ENCODE data around the gene ZNF688. TPM values are rescaled to one million over a fixed set of nuclear protein-coding genes. Genes with fewer than 3 reads are reported as not detected.
"Not testable (repeated sequence)": the region's sequence is repeated elsewhere in the genome, so short reads cannot be mapped to it uniquely, and the experiment has no call there.

ZNF688 gene
- total and polyA plus RNA-seq, 12 donors, result 6.3 to 23.8 (median 12.4) TPM

DNA sequence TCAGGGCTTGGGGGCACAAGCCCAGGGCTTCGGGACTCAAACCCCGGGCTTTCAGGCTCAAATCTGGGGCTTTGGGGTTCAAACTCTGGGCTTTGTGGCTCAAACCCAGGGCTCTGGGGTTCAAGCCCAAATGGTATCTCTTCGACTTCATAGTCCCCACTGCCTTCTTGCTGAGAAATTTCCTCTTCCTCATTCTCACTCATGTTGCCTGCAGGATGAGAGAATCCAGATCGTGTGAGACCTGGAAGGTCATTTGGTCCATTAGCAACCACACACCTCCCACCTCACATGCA is 45.7 kb downstream of the ZNF688 start:
- Histone ChIP-seq H3K4me1 (peaks cover 8 to 48% (median 38%) of the 10 kb centered on the region in 9 donors), H3K4me3 (peak overlapping the region; percentile 19 to 87 (median 71)), H3K9me3 (no peaks in the 10 kb centered on the region), H3K36me3 (peaks cover 0 to 22% (median 0%) of the 10 kb centered on the region in 9 donors), H3K27ac (peak overlapping the region; percentile 94 to 100 (median 99)), H3K27me3 (no peaks in the 10 kb centered on the region)
- no peak for ATAC-seq
- intact Hi-C loops (cut with DNase I), result loop anchor here in 7 of 10 donors (2.0 to 10.0 kb wide), 10 partner anchors 33 to 129 kb away; partner anchors contain the start of genes SEPHS2 (in 5 of the 7), ZNF688 (in 4 of the 7), DCTPP1 (in 1 of the 7) and FBRS (in 1 of the 7)
- no peak for DNase-seq
- 51 to 60% methylated on average over 4 of the region's 4 CpGs for WGBS, 2 donors
- TF ChIP-seq, protein P1, sequence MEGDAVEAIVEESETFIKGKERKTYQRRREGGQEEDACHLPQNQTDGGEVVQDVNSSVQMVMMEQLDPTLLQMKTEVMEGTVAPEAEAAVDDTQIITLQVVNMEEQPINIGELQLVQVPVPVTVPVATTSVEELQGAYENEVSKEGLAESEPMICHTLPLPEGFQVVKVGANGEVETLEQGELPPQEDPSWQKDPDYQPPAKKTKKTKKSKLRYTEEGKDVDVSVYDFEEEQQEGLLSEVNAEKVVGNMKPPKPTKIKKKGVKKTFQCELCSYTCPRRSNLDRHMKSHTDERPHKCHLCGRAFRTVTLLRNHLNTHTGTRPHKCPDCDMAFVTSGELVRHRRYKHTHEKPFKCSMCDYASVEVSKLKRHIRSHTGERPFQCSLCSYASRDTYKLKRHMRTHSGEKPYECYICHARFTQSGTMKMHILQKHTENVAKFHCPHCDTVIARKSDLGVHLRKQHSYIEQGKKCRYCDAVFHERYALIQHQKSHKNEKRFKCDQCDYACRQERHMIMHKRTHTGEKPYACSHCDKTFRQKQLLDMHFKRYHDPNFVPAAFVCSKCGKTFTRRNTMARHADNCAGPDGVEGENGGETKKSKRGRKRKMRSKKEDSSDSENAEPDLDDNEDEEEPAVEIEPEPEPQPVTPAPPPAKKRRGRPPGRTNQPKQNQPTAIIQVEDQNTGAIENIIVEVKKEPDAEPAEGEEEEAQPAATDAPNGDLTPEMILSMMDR (IDR thresholded peaks at IDR 0.05), result no peak

DNA sequence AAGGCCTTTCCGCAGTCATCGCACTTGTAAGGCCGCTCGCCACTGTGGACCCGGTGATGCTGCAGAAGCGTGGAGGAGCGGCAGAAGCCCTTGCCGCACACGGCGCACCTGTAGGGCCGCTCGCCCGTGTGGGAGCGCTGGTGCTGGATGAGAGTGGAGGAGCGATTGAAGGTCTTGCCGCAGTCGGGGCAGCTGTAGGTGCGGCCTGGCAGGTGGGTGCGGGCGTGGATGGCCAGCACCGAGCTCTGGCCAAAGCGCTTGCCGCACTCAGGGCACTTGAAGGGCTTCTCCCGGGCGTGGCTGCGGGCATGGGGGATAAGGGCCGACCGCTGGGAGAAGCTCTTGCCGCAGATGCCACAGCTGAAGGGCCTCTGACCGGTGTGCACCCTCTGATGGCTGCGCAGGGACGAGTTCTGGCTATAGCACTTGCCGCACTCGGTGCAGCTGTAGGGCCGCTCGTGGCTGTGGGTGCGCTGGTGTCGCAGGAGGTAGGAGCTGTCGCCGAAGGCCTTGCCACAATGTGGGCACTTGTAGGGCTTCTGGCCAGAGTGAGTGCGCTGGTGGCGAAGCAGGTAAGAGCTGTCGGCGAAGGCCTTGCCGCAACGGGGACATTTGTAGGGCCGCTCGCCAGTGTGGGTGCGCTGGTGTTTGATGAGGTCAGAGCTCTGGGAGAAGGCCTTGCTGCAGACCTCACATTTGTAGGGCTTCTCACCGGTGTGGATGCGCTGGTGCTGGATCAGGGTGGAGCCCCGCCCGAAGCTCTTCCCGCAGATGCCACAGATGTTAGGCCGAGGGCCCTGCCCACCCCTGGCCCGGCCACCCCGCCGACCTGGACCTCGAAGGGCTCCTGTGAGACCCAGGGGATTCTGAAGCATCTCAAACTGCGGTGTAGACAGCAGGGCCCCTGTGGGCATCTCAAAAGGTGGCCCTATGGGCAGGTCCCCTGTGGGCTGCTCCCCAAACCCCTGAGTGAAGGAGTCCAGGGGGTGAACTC is 46.6 kb downstream of the ZNF688 start:
- ATAC-seq (no peak), DNase-seq (no peak)
- intact Hi-C loops (cut with DNase I), result loop anchor here in 7 of 10 donors (5.0 to 10.0 kb wide), 7 partner anchors 47 to 130 kb away; partner anchors contain the start of genes SEPHS2 (in 4 of the 7), ZNF688 (in 4 of the 7), DCTPP1 (in 1 of the 7) and FBRS (in 1 of the 7)
- Histone ChIP-seq H3K27ac (peak overlapping the region in 4 of 10 donors; percentile 21 to 100 (median 70)), H3K4me3 (peak overlapping the region in 1 of 10 donors; percentile 63), H3K9me3 (no peaks in the 10 kb centered on the region), H3K36me3 (peaks cover 0 to 23% (median 0%) of the 10 kb centered on the region in 9 donors), H3K27me3 (no peaks in the 10 kb centered on the region), H3K4me1 (peaks cover 8 to 48% (median 38%) of the 10 kb centered on the region in 9 donors)
- WGBS, 2 donors, result 94 to 95% methylated on average over 60 of the region's 60 CpGs
- TF ChIP-seq, protein P1 (IDR thresholded peaks at IDR 0.05), result no peak

DNA sequence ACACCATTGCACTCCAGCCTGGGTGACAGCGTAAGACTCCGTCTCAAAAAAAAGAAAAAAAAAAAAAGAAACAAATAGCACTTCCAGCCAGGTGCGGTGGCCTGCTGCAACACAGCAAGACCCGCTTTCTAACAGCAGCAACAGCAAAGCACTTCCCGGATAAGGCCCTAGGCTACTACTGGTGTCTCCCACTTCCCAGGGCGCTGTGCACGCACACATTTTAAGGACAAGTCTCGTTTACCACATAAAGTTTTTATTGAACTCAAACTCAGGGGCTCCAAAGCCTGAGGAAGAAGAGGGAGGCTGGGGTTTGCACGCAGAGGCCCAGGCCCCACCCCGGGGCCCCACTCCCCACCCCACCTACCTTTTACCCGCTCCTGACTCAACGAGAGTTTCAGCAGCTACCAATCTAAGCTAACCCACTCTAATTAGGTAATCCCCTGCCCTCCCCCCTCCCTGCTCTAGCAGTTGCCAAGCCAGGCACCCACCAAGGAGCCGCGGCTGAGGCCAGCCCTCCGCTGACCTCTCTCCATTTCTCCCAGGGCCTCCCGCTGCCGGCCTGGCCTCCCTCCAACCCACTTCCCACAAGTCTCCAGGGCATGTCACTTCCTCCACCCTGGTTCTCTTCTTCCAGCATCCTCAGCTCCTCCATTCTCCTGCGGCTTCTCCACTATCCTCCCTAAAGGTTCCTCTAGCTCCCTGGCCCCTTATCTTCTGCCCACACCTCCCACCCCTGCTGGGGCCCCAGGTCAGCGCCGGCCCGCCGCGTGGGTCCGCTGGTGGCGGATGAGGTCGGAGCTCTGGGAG is 47.5 kb downstream of the ZNF688 start:
- DNase-seq (peak in 1 of 2 donors; percentile 69), ATAC-seq (no peak)
- intact Hi-C loops (cut with DNase I), result loop anchor here in 2 of 10 donors (10.0 kb wide), 3 partner anchors 51 to 131 kb away; partner anchors contain the start of genes FBRS (in 1 of the 2), PRR14 (in 1 of the 2), SEPHS2 (in 1 of the 2) and ZNF688 (in 1 of the 2)
- Histone ChIP-seq H3K4me1 (peaks cover 8 to 43% (median 32%) of the 10 kb centered on the region in 9 donors), H3K36me3 (peaks cover 0 to 31% (median 0%) of the 10 kb centered on the region in 9 donors), H3K9me3 (no peaks in the 10 kb centered on the region), H3K27me3 (no peaks in the 10 kb centered on the region), H3K4me3 (peak overlapping the region in 2 of 10 donors; percentile 5 to 10), H3K27ac (peak overlapping the region in 5 of 10 donors; percentile 5 to 42 (median 31))
- 69 to 70% methylated on average over 26 of the region's 26 CpGs for WGBS, 2 donors
- TF ChIP-seq, protein P1 (IDR thresholded peaks at IDR 0.05), result no peak

DNA sequence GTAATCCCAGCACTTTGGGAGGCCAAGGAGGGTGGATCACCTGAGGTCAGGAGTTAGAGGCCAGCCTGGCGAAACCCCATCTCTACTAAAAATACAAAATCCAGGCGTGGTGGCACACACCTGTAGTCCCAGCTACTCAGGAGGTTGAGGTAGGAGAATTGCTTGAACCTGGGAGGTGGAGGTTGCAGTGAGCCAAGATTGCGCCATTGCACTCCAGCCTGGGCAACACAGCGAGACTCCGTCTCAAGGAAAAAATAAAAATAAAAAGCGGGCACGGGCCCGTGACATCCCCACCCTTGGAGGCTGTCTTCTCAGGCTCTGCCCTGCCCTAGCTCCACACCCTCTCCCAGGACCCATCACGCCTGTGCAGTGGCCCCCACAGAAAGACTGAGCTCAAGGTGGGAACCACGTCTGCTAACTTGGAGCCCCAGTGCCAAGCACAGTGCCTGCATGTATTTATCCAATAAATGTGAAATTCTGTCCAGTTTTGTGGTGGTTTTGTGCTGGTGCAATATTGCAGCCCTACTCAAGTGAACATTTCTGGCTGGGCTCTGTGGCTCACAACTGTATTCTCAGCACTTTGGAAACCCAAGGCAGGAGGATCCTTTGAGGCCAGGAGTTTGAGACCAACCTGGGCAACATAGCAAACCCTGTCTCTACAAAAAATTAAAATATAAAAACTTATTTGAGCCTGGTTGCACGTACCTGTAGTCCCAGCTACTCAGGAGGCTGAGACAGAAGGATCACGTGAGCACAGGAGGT is 48.6 kb downstream of the ZNF688 start:
- 90 to 96% methylated on average over 12 of the region's 12 CpGs for WGBS, 2 donors
- H3K27ac ChIP-seq, DNase-seq, H3K4me3 ChIP-seq, H3K9me3 ChIP-seq, H3K27me3 ChIP-seq, ATAC-seq: not testable (repeated sequence)
- Histone ChIP-seq H3K4me1 (peaks cover 6 to 34% (median 23%) of the 10 kb centered on the region in 9 donors), H3K36me3 (peaks cover 0 to 42% (median 0%) of the 10 kb centered on the region in 9 donors)
- intact Hi-C loops (cut with DNase I), result loop anchor here in 2 of 10 donors (10.0 kb wide), 3 partner anchors 52 to 132 kb away; partner anchors contain the start of genes FBRS (in 1 of the 2), PRR14 (in 1 of the 2), SEPHS2 (in 1 of the 2) and ZNF688 (in 1 of the 2)

All from heart right ventricle (tissue), 16 donors.